SH-SY5Y (cell line): ENCODE results near the gene TRAPPC5.

Experiments
- GATA2 ChIP-seq: IDR thresholded peaks from 2 replicates; pipeline ENCODE4 v1.6.1; 2011; ENCODE audit warnings: mild to moderate bottlenecking, low read depth, low read length
- GATA3 ChIP-seq: IDR thresholded peaks from 2 replicates; pipeline ENCODE4 v1.6.1; 2011; ENCODE audit warnings: low read depth, mild to moderate bottlenecking, low read length, moderate library complexity

GRCh38 chr19:7636691-7637373 lies 43.8 kb upstream of the TRAPPC5 start, which contains the start of gene STXBP2:
- TF ChIP-seq GATA2 (no peak), GATA3 (no peak)
